CD4-positive, alpha-beta T cell treated with Interferon alpha-2 for 1 hour (primary cell): ENCODE data around the gene MRPL43.

ENCODE experiments used
- DNase-seq, 2 donors: peaks; one replicate each; pipeline ENCODE4 v3.0.0-alpha.2; 2020 to 2022

MRPL43 gene

GRCh38 chr10:101001659-101002035 is 14.3 kb upstream of the MRPL43 start:
- no peak for DNase-seq

- DNase-seq, result no peak
These were observed 13.8 kb upstream of the MRPL43 start for GRCh38 chr10:101000915-101001658.

- no peak for DNase-seq
These were observed 13.0 kb upstream of the MRPL43 start for GRCh38 chr10:101000127-101000914.

- no peak for DNase-seq
These were observed 12.4 kb upstream of the MRPL43 start, which contains the start of gene LZTS2 for GRCh38 chr10:100999742-101000126. TSS of gene LZTS2 (plus strand) at chr10:100999808. CDS start at chr10:101002539, 2,731 bp downstream.

DNA sequence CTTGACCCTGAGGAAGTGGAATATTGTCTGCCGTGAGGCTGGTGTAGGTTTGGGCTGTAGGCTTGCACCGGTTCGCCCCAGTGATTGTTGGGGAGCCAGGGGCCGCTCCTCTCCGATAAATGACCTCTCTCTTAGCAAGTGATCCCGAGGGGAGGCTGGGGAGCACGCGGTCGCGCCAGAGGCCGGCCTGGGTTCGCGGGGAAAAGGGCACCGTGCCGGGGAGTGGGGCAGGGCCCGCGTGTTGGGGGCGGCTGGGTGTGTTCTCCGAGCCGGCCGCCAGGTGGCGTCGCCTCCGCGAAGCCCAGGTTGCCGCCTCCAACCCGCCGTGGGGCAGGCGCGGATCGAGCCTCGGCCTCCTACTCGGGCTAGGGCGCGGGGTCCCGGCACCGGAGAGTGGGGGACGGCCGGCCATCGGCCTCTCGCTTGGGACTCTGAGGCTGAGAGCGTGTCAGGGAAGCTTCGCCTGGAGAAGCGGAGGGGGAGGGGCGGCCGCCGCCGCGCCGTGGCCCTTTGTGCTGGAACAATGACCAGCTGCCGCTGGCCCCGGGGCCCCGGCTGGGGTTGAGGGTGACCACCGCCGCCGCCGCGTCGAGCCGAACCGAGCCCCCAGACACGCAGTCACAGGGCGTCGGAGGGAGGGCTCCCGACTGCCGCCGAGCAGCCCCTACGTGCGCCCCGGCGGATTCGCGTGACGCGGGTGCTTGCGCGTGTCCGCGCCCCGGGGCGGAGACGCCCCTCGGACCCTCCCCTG is 11.9 kb upstream of the MRPL43 start:
- DNase-seq, result peak; percentile 73 to 83

- DNase-seq, result peak; percentile 49 to 67
These were observed 11.1 kb upstream of the MRPL43 start for GRCh38 chr10:100998183-100998990.

- DNase-seq, result peak; percentile 57 to 72
These were observed 10.3 kb upstream of the MRPL43 start for GRCh38 chr10:100997360-100998182.

DNA sequence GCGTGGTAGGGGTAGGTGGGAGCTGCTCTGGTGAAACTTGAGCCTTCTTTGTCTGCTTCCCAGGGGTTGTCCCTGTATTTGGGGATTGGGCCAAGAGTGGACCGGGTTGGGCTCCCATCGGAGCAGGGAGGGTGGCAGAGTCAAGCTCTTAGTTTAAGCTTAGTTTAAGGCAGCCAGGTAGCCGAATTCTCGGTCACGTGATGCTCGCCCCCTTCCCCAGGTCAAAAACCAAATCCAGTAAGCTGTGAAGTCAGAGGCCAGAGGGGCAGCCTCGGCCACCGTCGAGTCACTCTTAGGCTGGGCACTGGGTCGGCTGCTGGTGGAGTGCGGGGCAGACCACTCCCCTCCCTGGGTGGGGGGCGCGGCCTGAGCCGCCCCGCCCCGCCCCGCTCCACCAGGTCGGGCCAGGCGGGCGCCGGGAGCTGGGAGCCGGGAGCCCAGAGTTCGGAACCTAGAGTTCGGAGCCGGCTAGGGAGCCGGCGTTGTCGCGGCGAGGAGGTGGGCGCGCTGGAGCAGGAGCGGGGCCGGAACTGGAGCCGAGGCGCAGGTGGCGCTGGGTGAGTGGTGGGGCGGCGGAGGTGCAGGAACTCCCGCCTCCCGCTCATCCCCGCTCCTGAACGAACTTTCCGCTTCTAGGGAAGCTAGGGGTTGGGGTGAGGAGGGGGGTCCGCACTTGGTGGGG is 9.5 kb upstream of the MRPL43 start:
- DNase-seq, result peak in 1 of 2 donors; percentile 46

- DNase-seq, result no peak
These were observed 7.9 kb upstream of the MRPL43 start for GRCh38 chr10:100995181-100995580.

DNA sequence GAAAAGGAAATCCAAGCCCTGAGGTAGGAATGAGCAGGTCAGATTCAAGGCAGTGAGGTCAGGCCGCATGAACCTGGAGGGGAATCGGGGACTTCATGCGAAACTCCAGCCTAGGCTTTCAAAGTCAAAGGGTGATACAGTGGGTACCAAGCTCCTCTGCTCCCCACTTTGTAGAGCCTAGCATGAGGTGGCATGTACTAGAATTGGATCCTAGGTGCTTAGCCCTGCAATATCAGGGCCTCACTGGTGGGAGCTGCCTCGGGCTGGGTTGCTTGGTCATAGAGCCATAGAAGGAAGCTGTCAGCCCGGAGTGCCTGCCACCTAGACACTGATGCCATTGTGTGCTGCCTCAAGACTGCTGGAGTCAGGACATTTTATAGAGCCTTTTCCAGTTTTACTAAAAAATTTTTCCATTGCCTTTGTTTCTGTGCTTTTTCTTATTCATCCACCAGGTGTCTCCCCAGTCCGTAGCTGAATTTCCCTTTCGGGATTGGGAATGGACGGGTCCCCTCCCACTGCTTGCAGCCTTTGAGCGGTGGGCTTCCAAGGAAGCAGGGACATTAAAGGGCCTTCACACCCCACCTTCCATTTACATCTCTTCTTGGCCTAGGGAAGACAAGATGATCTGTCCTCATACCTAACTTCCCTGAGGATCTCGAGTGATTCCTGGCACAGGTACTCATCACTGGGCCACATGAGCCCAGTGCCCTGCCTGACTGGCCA is 6.8 kb upstream of the MRPL43 start:
- DNase-seq, result no peak

DNA sequence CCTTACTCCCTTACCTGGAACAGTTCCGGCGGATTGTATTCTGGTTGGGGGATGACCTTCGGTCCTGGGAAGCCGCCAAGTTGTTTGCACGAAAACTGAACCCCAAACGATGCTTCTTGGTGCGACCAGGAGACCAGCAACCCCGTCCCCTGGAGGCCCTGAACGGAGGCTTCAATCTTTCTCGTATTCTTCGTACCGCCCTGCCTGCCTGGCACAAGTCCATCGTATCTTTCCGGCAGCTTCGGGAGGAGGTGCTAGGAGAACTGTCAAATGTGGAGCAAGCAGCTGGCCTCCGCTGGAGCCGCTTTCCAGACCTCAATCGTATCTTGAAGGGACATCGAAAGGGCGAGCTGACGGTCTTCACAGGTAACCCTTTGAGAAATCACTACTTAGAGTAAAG is 1.8 kb upstream of the MRPL43 start:
- DNase-seq, result no peak

GRCh38 chr10:100988166-100988565 is 869 bp upstream of the MRPL43 start:
- DNase-seq, result no peak

- no peak for DNase-seq
These were observed 370 bp upstream of the MRPL43 start for GRCh38 chr10:100987685-100988049.

GRCh38 chr10:100986623-100986951 is 710 bp downstream of the MRPL43 start:
- DNase-seq, result no peak

DNA sequence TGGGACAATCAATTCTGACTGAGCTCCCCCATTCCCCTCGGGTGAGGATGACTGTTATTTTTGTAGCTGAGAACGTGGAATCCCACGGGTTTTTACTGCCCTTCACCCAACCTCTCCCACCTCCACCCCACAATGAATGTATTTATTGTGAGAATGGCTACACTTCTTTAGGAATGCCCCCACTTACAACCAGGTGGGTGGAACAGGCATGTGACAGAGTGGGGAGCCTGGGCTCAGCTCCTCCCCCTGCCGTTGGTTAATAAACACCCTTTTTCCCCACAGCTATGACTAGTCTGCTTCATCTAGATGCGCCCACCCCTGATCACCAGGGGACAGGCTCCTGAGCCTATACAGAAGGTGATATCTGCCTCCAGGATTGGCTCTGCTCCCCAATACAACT is 2.0 kb downstream of the MRPL43 start:
- no peak for DNase-seq

GRCh38 chr10:100984672-100985177 is 2.6 kb downstream of the MRPL43 start:
- DNase-seq, result no peak

DNA sequence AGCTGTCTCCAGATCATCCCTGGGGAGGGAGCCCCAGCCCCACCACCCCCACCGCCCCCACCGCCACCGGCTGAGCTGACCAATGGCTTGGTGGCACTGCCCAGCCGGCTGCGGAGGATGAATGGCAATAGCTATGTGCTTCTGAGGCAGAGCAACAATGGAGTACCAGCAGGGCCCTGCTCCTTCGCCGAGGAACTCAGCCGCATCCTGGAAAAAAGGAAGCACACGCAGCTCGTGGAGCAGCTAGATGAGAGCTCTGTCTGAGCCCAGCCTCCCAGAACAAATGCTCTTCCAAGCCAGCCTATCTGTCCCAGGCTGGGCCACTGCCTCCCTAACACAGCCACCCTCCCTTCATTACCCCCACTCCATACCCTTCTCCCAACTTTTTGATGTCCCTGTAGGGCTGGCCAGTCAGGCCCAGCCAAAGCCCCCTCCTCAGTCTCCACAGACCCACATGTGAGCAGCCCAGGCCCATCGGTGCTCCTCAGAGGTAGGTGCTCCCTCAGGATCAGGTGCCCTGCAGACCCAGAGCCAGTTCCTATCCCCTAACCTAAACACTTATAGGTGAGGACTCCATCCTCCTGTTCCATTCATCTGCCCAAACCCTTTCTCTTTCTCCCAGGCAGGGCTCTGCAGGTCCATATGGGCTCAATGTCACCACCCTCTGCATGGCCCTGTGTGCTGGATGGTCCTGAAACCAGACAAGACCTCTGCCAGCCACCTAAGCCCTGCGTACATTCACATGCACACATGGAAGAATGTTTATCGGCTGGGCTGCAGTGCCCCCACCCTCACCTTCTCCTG is 3.2 kb downstream of the MRPL43 start:
- DNase-seq, result no peak

DNA sequence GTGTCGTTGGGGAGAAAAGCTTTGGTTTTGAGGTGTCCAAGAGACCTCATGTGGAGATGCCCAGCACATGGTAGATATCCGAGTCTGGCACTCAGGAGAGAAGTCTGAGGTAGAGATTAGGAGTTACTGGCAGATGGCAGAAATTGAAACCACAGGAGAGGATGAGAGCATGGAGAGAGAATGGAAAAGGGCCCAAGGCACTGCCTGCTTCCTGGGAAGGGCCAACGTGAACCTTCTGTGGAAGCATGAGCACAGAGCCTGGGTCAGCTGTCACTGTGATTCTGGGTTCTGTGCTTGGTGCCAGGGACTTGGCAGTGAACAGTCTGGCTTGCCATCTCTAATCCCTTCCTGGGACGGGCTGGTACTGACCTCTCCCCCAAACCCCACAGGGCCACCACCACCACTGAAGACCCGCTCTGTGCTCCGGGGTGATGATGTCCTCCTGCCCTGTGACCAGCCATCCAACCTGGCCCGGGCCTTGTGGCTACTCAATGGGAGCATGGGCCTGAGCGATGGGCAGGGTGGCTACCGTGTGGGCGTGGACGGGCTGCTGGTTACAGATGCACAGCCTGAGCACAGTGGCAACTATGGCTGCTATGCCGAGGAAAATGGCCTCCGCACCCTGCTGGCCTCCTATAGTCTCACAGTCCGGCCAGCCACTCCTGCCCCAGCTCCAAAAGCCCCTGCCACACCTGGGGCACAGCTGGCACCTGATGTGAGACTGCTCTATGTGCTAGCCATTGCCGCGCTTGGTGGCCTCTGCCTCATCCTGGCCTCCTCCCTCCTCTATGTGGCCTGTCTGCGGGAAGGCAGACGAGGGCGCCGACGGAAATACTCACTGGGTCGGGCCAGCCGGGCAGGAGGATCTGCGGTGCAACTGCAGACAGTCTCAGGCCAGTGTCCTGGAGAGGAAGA is 4.1 kb downstream of the MRPL43 start:
- DNase-seq, result no peak
